ENCODE data around the gene FHIT. TPM values are rescaled to one million over a fixed set of nuclear protein-coding genes. Genes with fewer than 3 reads are reported as not detected.

Gene FHIT
- total RNA-seq, 2 experiments from 2014 or later = 86.0 to 90.6 TPM

GRCh38 chr3:60225848-60226247, 1025.4 kb downstream of the FHIT start:
- TF ChIP-seq CTCF (IDR thresholded peaks at IDR 0.05) = no peak
- H3K9me3 ChIP-seq (ENCODE audit: control insufficient read depth in 1 of 2, insufficient read depth in 1 of 2, low read length in 2 of 2) = no peaks in the 10 kb centered on the region
- ChIA-PET POLR2A (no interaction called here), CTCF (no interaction called here)
- no peaks in the 10 kb centered on the region for H3K27me3 Mint-ChIP-seq
- ATAC-seq (ENCODE audit: poor library complexity) = no peak
- H3K4me1 ChIP-seq (ENCODE audit: insufficient read depth, low read length) = no peaks in the 10 kb centered on the region
- no peaks in the 10 kb centered on the region for H3K36me3 Mint-ChIP-seq (ENCODE audit: low read depth)
- H3K27me3 ChIP-seq (ENCODE audit: control insufficient read depth in 1 of 2, insufficient read depth in 2 of 2, low read length in 2 of 2) = no peaks in the 10 kb centered on the region
- H3K4me3 Mint-ChIP-seq = no peak overlapping the region
- no peak overlapping the region for H3K27ac Mint-ChIP-seq
- H3K4me3 ChIP-seq (ENCODE audit: low read length) = no peak overlapping the region
- H3K9me3 Mint-ChIP-seq = no peaks in the 10 kb centered on the region
- H3K27ac ChIP-seq (ENCODE audit: low read depth in 1 of 2, low read length in 2 of 2) = no peak overlapping the region
- H3K36me3 ChIP-seq (ENCODE audit: insufficient read depth, low read length) = no peaks in the 10 kb centered on the region
- no peaks in the 10 kb centered on the region for H3K4me1 Mint-ChIP-seq (ENCODE audit: low read depth)
- intact Hi-C loops (cut with DNase I, micrococcal nuclease) = no loop called here
- no peak for DNase-seq

DNA sequence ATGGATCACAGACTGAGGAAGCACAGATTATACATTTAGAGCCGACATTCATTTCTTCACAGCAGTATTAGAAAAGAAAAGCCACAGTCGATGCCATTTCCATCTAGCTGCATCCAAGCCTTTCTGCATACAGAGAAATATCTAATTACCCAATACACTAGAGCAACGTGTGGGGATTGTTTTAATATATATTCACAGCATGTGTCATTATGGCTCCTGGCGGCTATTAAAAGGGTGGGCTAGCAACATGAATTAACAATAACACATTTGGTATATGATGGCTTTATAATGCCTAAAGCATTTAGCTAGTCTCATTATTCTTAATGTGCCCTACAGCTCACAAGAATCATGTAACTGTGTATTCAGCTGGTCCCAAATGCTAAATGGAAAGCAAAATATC, 1030.5 kb downstream of the FHIT start:
- intact Hi-C loops (cut with DNase I, micrococcal nuclease) = no loop called here
- Mint-ChIP-seq H3K4me1 (ENCODE audit: low read depth) (no peaks in the 10 kb centered on the region), H3K4me3 (no peak overlapping the region), H3K27me3 (no peaks in the 10 kb centered on the region), H3K9me3 (no peaks in the 10 kb centered on the region), H3K36me3 (ENCODE audit: low read depth) (no peaks in the 10 kb centered on the region), H3K27ac (no peak overlapping the region)
- no peaks in the 10 kb centered on the region for H3K4me1 ChIP-seq (ENCODE audit: insufficient read depth, low read length)
- ATAC-seq (ENCODE audit: poor library complexity) (no peak), DNase-seq (no peak)
- CTCF ChIA-PET = interaction anchor here (0.7 kb wide), 1 partner anchor 43 kb away, joined by 4 read pairs; no protein-coding TSS in a partner anchor
- no peaks in the 10 kb centered on the region for H3K27me3 ChIP-seq (ENCODE audit: control insufficient read depth in 1 of 2, insufficient read depth in 2 of 2, low read length in 2 of 2)
- no peak for TF ChIP-seq CTCF (IDR thresholded peaks at IDR 0.05)
- no peak overlapping the region for H3K4me3 ChIP-seq (ENCODE audit: low read length)
- no peaks in the 10 kb centered on the region for H3K9me3 ChIP-seq (ENCODE audit: control insufficient read depth in 1 of 2, insufficient read depth in 1 of 2, low read length in 2 of 2)
- POLR2A ChIA-PET = no interaction called here
- H3K36me3 ChIP-seq (ENCODE audit: insufficient read depth, low read length) = no peaks in the 10 kb centered on the region
- H3K27ac ChIP-seq (ENCODE audit: low read depth in 1 of 2, low read length in 2 of 2) = no peak overlapping the region

- Mint-ChIP-seq H3K27ac (no peak overlapping the region), H3K9me3 (peaks cover 2% of the 10 kb centered on the region), H3K4me1 (ENCODE audit: low read depth) (no peaks in the 10 kb centered on the region), H3K27me3 (no peaks in the 10 kb centered on the region), H3K4me3 (no peak overlapping the region), H3K36me3 (ENCODE audit: low read depth) (no peaks in the 10 kb centered on the region)
- DNase-seq = no peak
- no peaks in the 10 kb centered on the region for H3K9me3 ChIP-seq (ENCODE audit: control insufficient read depth in 1 of 2, insufficient read depth in 1 of 2, low read length in 2 of 2)
- H3K4me1 ChIP-seq (ENCODE audit: insufficient read depth, low read length) = no peaks in the 10 kb centered on the region
- intact Hi-C loops (cut with DNase I, micrococcal nuclease) = no loop called here
- TF ChIP-seq CTCF (IDR thresholded peaks at IDR 0.05) = no peak
- H3K36me3 ChIP-seq (ENCODE audit: insufficient read depth, low read length) = no peaks in the 10 kb centered on the region
- no peak overlapping the region for H3K27ac ChIP-seq (ENCODE audit: low read depth in 1 of 2, low read length in 2 of 2)
- H3K4me3 ChIP-seq (ENCODE audit: low read length) = no peak overlapping the region
- no peaks in the 10 kb centered on the region for H3K27me3 ChIP-seq (ENCODE audit: control insufficient read depth in 1 of 2, insufficient read depth in 2 of 2, low read length in 2 of 2)
- ChIA-PET POLR2A (no interaction called here), CTCF (no interaction called here)
- no peak for ATAC-seq (ENCODE audit: poor library complexity)
Observed at GRCh38 chr3:60219501-60219900, 1031.8 kb downstream of the FHIT start.

Data from CD4-positive, alpha-beta T cell (primary cell).